ENCODE results near the gene SEPTIN10. TPM values are rescaled to one million over a fixed set of nuclear protein-coding genes. Genes with fewer than 3 reads are reported as not detected.

Gene SEPTIN10
- total RNA-seq, 4 donors from 2014 or later, result 81.7 to 134 (median 114) TPM

DNA sequence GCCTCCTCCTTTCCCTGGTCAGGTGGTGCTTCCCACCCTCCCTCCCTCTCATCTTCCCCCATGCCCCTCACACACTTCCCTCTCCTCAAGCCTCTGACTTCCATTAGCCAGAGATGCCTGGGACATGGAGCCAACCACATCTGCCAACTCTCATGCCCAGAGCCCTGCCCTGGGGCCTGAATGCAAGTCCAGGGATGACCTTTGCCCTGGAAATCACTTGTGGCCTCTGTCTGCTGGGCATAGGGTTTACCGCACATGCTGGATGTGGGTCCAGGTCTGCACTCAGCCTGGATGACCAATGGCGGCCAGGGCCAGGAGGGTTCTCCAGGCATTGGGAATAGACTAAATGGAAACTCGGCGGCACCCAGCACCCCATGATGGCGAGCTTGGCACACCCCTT, 98.9 kb downstream of the SEPTIN10 start:
- WGBS, 2 donors, result 95 to 99% methylated on average over 5 of the region's 5 CpGs
- TF ChIP-seq, protein P1, sequence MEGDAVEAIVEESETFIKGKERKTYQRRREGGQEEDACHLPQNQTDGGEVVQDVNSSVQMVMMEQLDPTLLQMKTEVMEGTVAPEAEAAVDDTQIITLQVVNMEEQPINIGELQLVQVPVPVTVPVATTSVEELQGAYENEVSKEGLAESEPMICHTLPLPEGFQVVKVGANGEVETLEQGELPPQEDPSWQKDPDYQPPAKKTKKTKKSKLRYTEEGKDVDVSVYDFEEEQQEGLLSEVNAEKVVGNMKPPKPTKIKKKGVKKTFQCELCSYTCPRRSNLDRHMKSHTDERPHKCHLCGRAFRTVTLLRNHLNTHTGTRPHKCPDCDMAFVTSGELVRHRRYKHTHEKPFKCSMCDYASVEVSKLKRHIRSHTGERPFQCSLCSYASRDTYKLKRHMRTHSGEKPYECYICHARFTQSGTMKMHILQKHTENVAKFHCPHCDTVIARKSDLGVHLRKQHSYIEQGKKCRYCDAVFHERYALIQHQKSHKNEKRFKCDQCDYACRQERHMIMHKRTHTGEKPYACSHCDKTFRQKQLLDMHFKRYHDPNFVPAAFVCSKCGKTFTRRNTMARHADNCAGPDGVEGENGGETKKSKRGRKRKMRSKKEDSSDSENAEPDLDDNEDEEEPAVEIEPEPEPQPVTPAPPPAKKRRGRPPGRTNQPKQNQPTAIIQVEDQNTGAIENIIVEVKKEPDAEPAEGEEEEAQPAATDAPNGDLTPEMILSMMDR (IDR thresholded peaks at IDR 0.05), result no peak
- TF ChIP-seq POLR2A (IDR thresholded peaks at IDR 0.05), result no peak
- DNase-seq (ENCODE audit: low spot score in 2 of 2), result no peak
- H3K4me3 ChIP-seq (ENCODE audit: low read depth, poor library complexity, severe bottlenecking), result no peak overlapping the region
- intact Hi-C loops (cut with DNase I; ENCODE audit: low total_unique reads), result loop anchor here (5.0 kb wide), 2 partner anchors 203 to 388 kb away; partner anchors contain the start of gene SH3RF3

DNA sequence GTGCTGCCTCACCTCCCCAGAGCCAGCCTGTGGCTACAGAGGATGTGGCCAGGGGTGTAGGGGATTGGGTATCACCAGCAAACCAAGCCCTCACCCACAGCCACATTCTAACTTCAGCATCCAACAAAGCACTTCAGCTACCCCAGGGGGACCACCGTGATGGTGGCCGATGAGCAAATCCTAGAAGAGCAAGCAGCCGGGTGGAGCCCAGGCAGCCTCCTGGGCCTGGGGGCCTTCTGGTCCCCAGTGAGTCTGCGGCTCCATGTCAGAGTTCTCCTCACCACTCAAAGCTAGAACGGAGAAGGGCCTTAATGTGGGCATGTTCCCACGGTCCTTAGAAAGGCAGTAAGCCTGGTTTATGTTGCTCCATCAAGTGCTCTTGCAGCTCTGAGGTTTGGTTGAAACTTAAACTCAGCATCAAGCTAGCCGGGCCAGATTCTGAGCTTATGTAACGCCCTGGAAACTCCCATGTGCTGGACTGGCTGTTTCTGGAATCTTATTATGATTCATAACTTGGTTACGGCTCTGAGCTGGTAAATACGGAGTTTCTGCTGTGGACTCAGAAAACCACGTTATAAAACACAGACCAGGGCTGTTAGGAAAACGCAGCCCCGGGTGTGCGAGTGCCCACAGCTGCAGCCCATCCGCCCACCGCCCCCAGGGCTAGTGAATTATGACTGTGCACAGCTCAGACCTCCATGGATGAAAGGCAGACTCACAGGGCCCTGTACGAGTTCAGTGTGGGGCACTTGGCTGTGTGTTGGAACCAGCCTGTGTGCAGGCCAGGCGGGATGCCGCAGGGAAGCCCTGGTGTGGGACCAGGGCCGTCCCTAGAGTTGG, 99.8 kb downstream of the SEPTIN10 start:
- no peak overlapping the region for H3K4me3 ChIP-seq (ENCODE audit: low read depth, poor library complexity, severe bottlenecking)
- DNase-seq (ENCODE audit: low spot score in 2 of 2), result peak in 1 of 2 donors; percentile 76
- intact Hi-C loops (cut with DNase I; ENCODE audit: low total_unique reads), result loop anchor here (5.0 kb wide), 2 partner anchors 202 to 387 kb away; partner anchors contain the start of gene SH3RF3
- TF ChIP-seq POLR2A (IDR thresholded peaks at IDR 0.05), result no peak
- TF ChIP-seq, protein P1 (IDR thresholded peaks at IDR 0.05), result no peak
- WGBS, 2 donors, result 23 to 24% methylated on average over 20 of the region's 20 CpGs

DNA sequence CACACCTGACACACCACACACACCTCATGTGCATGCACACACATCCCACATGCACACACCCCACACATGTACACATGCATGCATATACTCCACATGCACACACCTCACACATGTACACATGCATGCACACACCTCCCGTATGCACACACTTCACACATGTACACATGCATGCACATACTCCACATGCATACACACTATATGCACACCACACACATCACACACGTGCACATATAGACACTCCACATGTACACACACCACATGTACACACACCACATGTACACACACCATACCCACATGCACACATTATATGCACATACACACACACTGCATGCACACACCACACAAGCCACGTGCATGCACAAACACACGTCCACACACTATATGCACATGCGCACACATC, 100.5 kb downstream of the SEPTIN10 start:
- no peak for TF ChIP-seq POLR2A (IDR thresholded peaks at IDR 0.05)
- TF ChIP-seq, protein P1 (IDR thresholded peaks at IDR 0.05), result peak in 1 of 3 donors; percentile 30
- intact Hi-C loops (cut with DNase I; ENCODE audit: low total_unique reads), result loop anchor here (5.0 kb wide), 2 partner anchors 201 to 386 kb away; partner anchors contain the start of gene SH3RF3
- no peak overlapping the region for H3K4me3 ChIP-seq (ENCODE audit: low read depth, poor library complexity, severe bottlenecking)
- DNase-seq (ENCODE audit: low spot score in 2 of 2), result no peak
- 93 to 96% methylated on average over 5 of the region's 5 CpGs for WGBS, 2 donors

DNA sequence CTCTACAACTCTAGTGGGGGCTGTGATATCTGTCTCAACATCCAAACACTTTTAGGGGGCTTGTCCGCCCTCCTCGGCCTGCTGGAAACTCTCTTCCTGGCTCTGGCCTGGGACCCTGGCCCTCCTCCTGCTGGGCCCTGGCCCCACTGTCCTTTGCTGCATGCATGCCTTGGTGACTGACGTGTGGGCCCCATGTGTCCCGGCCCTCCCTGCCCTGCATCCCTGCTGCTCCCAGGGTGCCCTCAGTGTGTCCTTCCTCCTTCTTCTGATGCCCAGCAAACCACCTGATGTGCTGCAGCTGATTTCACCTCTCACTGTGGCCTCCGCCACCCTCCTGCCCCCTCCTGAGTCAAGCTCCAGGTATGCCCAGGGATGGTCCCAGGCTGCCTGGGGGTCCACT, 101.7 kb downstream of the SEPTIN10 start:
- intact Hi-C loops (cut with DNase I; ENCODE audit: low total_unique reads), result loop anchor here (5.0 kb wide), 2 partner anchors 200 to 385 kb away; partner anchors contain the start of gene SH3RF3
- TF ChIP-seq POLR2A (IDR thresholded peaks at IDR 0.05), result no peak
- TF ChIP-seq, protein P1 (IDR thresholded peaks at IDR 0.05), result no peak
- no peak overlapping the region for H3K4me3 ChIP-seq (ENCODE audit: low read depth, poor library complexity, severe bottlenecking)
- DNase-seq (ENCODE audit: low spot score in 2 of 2), result no peak
- WGBS, 2 donors, result 82 to 95% methylated on average over 5 of the region's 5 CpGs

DNA sequence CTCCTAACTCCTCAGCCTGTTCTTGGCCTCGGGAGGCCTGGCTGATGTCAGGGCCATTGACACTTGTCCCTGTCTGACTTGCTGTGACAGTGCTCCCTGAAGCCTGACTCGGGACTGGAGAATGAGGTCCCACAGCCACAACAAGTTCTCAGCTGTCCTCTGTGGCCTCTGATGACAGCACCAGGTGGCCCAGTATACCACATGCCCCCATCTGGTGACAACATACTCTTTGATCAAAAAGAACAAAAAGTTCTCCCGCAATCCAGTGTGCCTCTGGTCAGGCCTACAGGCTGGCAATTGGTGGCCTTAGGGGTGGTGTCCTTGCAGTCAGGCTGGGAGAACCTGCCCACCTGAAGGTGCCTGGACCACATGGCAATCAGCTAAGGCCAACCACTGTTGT, 102.6 kb downstream of the SEPTIN10 start:
- WGBS, 2 donors, result 70 to 72% methylated on average over 2 to 3 of the region's 3 CpGs
- TF ChIP-seq, protein P1 (IDR thresholded peaks at IDR 0.05), result no peak
- TF ChIP-seq POLR2A (IDR thresholded peaks at IDR 0.05), result no peak
- intact Hi-C loops (cut with DNase I; ENCODE audit: low total_unique reads), result loop anchor here (5.0 kb wide), 2 partner anchors 199 to 384 kb away; partner anchors contain the start of gene SH3RF3
- no peak overlapping the region for H3K4me3 ChIP-seq (ENCODE audit: low read depth, poor library complexity, severe bottlenecking)
- no peak for DNase-seq (ENCODE audit: low spot score in 2 of 2)
